IMR-90 (cell line): ENCODE results near the gene RAPGEF5. TPM values are rescaled to one million over a fixed set of nuclear protein-coding genes. Genes with fewer than 3 reads are reported as not detected.

Source experiments
- ATAC-seq: fragments of 200-7000 bp; cut with Tn5 transposase; 2 replicates; pipeline ENCODE4 v1.9.1; 2020; ENCODE audit warnings: low read depth, mild to moderate bottlenecking, moderate library complexity
- BruUV-seq: library from RNA; stranded (reverse); fragments of 400-500 nt; replicated peaks from 2 replicates; lab custom pipeline; 2021; lab: Mats Ljungman, UMichigan
- CTCF ChIA-PET: fragments of 300-600 bp; formaldehyde crosslinking; extraction: SDS; loops from one replicate; lab custom pipeline; 2021; ENCODE audit warnings: antibody characterized with exemption; lab: Yijun Ruan, JAX
- POLR2A ChIA-PET: fragments of 300-600 bp; sonication (Branson Sonifier 250); formaldehyde crosslinking; loops from one replicate; lab custom pipeline; 2022; ENCODE audit warnings: antibody characterized with exemption; ENCODE audit not compliant: unreplicated experiment; lab: Charles Lee
- DNase-seq: peaks from one replicate; pipeline ENCODE4 v3.0.0; 2013
- H2AFZ ChIP-seq: replicated peaks from 2 replicates; pipeline ENCODE3; 2013; ENCODE audit warnings: low read length, mild to moderate bottlenecking; ENCODE audit not compliant: poor library complexity
- H2AK5ac ChIP-seq: 2 replicates; pipeline ENCODE4 v1.6.1; 2013; ENCODE audit warnings: low read depth, low read length, inconsistent platforms
- H2AK9ac ChIP-seq: replicated peaks from 2 replicates; pipeline ENCODE3; 2013; ENCODE audit warnings: mild to moderate bottlenecking, low read depth, low read length, moderate library complexity; ENCODE audit not compliant: poor library complexity
- H2BK120ac ChIP-seq: 2 replicates; pipeline ENCODE4 v1.6.1; 2013; ENCODE audit warnings: low read depth, low read length, inconsistent platforms
- H2BK15ac ChIP-seq: 3 replicates; pipeline ENCODE4 v1.6.1; 2013; ENCODE audit warnings: low read depth, low read length, inconsistent platforms
- H2BK20ac ChIP-seq: 2 replicates; pipeline ENCODE4 v1.6.1; 2013; ENCODE audit warnings: low read depth, mild to moderate bottlenecking, inconsistent platforms, low read length, moderate library complexity
- H2BK5ac ChIP-seq: 2 replicates; pipeline ENCODE4 v1.6.1; 2013; ENCODE audit warnings: mild to moderate bottlenecking, low read depth, low read length, inconsistent platforms; ENCODE audit not compliant: poor library complexity, severe bottlenecking
- H3K14ac ChIP-seq: replicated peaks from 2 replicates; pipeline ENCODE4 v1.6.1; 2013; ENCODE audit warnings: low read depth, low read length, inconsistent platforms
- H3K18ac ChIP-seq: 2 replicates; pipeline ENCODE4 v1.6.1; 2013; ENCODE audit warnings: low read depth, low read length, control low read depth
- H3K23ac ChIP-seq: 2 replicates; pipeline ENCODE4 v1.6.1; 2013; ENCODE audit warnings: low read depth, low read length, inconsistent platforms
- H3K27ac ChIP-seq: 2 replicates; pipeline ENCODE4 v1.5.1; 2013; ENCODE audit warnings: mild to moderate bottlenecking, control low read depth, low read length; ENCODE audit not compliant: insufficient read depth
- H3K27me3 ChIP-seq: 2 replicates; pipeline ENCODE4 v1.6.1; 2013; ENCODE audit warnings: low read length; ENCODE audit not compliant: control insufficient read depth, insufficient read depth
- H3K36me3 ChIP-seq: 2 replicates; pipeline ENCODE4 v1.6.1; 2013; ENCODE audit warnings: low read length, mixed read lengths; ENCODE audit not compliant: control insufficient read depth, insufficient read depth
- H3K4ac ChIP-seq: 2 replicates; pipeline ENCODE4 v1.6.1; 2013; ENCODE audit warnings: low read depth, low read length, inconsistent platforms
- H3K4me1 ChIP-seq: 2 replicates; pipeline ENCODE4 v1.6.1; 2013; ENCODE audit warnings: low read length, mixed read lengths; ENCODE audit not compliant: control insufficient read depth, insufficient read depth
- H3K4me2 ChIP-seq: 2 replicates; pipeline ENCODE4 v1.6.1; 2013; ENCODE audit warnings: low read depth, mild to moderate bottlenecking, control low read depth, low read length, moderate library complexity
- H3K4me3 ChIP-seq: 2 replicates; pipeline ENCODE4 v1.5.1; 2013; ENCODE audit warnings: low read depth, mild to moderate bottlenecking, control low read depth, low read length, moderate library complexity; ENCODE audit not compliant: insufficient read depth
- H3K56ac ChIP-seq: 2 replicates; pipeline ENCODE4 v1.6.1; 2013; ENCODE audit warnings: low read length, inconsistent platforms; ENCODE audit not compliant: insufficient read depth; ENCODE audit errors: extremely low read depth
- H3K79me1 ChIP-seq, 2 experiments: 2 replicates each; pipeline ENCODE4 v1.6.1; 2013; ENCODE audit warnings: low read length in 2 of 2, inconsistent platforms in 1 of 2, low read depth in 1 of 2
- H3K9ac ChIP-seq: 2 replicates; pipeline ENCODE4 v1.6.1; 2013; ENCODE audit warnings: low read depth, low read length, control low read depth
- H3K9me1 ChIP-seq: 2 replicates; pipeline ENCODE4 v1.6.1; 2013; ENCODE audit warnings: low read length, inconsistent platforms; ENCODE audit not compliant: insufficient read depth
- H3K9me3 ChIP-seq: 2 replicates; pipeline ENCODE4 v1.6.1; 2013; ENCODE audit warnings: low read length; ENCODE audit not compliant: control insufficient read depth, insufficient read depth
- H4K20me1 ChIP-seq: 2 replicates; pipeline ENCODE4 v1.6.1; 2013; ENCODE audit warnings: low read length, inconsistent platforms; ENCODE audit not compliant: insufficient read depth
- H4K5ac ChIP-seq: 2 replicates; pipeline ENCODE4 v1.6.1; 2013; ENCODE audit warnings: mild to moderate bottlenecking, low read depth, low read length, control low read depth
- H4K8ac ChIP-seq, 2 experiments: 2 replicates each; pipeline ENCODE4 v1.6.1; 2013; ENCODE audit warnings: low read depth in 2 of 2, low read length in 2 of 2, control low read depth in 1 of 2, inconsistent platforms in 1 of 2
- H4K91ac ChIP-seq: 2 replicates; pipeline ENCODE4 v1.6.1; 2013; ENCODE audit warnings: low read depth, low read length, inconsistent platforms; ENCODE audit not compliant: insufficient read depth
- BHLHE40 ChIP-seq: fragments of 150-350 bp; IDR thresholded peaks from 2 replicates; pipeline ENCODE4 v1.6.1; 2016; ENCODE audit warnings: mild to moderate bottlenecking, low read depth, low read length
- CEBPB ChIP-seq: IDR thresholded peaks from 2 replicates; pipeline ENCODE4 v1.6.1; 2012; ENCODE audit warnings: low read depth, low read length, improper control_type of control experiment
- CHD1 ChIP-seq: IDR thresholded peaks from 2 replicates; pipeline ENCODE4 v1.6.1; 2012; ENCODE audit warnings: low read depth, low read length, improper control_type of control experiment
- FOS ChIP-seq: fragments of 150-350 bp; IDR thresholded peaks from 2 replicates; pipeline ENCODE4 v1.6.1; 2016; ENCODE audit warnings: low read depth, low read length
- MAFK ChIP-seq: IDR thresholded peaks from 2 replicates; pipeline ENCODE4 v1.6.1; 2012; ENCODE audit warnings: low read depth, low read length, improper control_type of control experiment
- MAZ ChIP-seq: IDR thresholded peaks from 2 replicates; pipeline ENCODE4 v1.6.1; 2012; ENCODE audit warnings: low read depth, mild to moderate bottlenecking, low read length, improper control_type of control experiment, moderate library complexity, borderline replicate concordance
- MXI1 ChIP-seq: IDR thresholded peaks from 2 replicates; pipeline ENCODE4 v1.6.1; 2012; ENCODE audit warnings: low read depth, mild to moderate bottlenecking, low read length, moderate library complexity, borderline replicate concordance
- NFE2L2 ChIP-seq: fragments of 150-350 bp; IDR thresholded peaks from 2 replicates; pipeline ENCODE4 v1.6.1; 2016; ENCODE audit warnings: low read depth, mild to moderate bottlenecking, low read length
- POLR2A ChIP-seq: IDR thresholded peaks from 2 replicates; pipeline ENCODE4 v1.6.1; 2012; ENCODE audit warnings: mild to moderate bottlenecking, low read depth, low read length
- RAD21 ChIP-seq: IDR thresholded peaks from 2 replicates; pipeline ENCODE4 v1.6.1; 2012; ENCODE audit warnings: low read length, improper control_type of control experiment
- RCOR1 ChIP-seq: IDR thresholded peaks from 2 replicates; pipeline ENCODE4 v1.6.1; 2012; ENCODE audit warnings: mild to moderate bottlenecking, low read length, improper control_type of control experiment; ENCODE audit not compliant: insufficient replicate concordance
- RFX5 ChIP-seq: IDR thresholded peaks from 2 replicates; pipeline ENCODE4 v1.8.0; 2012; ENCODE audit warnings: low read depth, mild to moderate bottlenecking, low read length, moderate library complexity
- SMC3 ChIP-seq: fragments of 150-350 bp; IDR thresholded peaks from 2 replicates; pipeline ENCODE4 v1.6.1; 2016; ENCODE audit warnings: low read depth, mild to moderate bottlenecking, antibody characterized with exemption, low read length, moderate library complexity
- WGBS, 2 experiments: methylation state at CpG; one replicate each; pipeline versions ENCODE4 v1.1.5 to v1.1.7; 2013; ENCODE audit warnings: missing lambda C conversion rate in 2 of 2; ENCODE audit not compliant: insufficient read length in 1 of 2; ENCODE audit errors: extremely low coverage in 2 of 2; 5-methylcytosine and 5-hydroxymethylcytosine counted together
- dilution Hi-C: fragments of 300-500 bp; cut with HindIII; formaldehyde crosslinking; loops from one replicate; pipeline ENCODE4 v1.14.3; 2018; ENCODE audit warnings: low sequenced_read_pairs; ENCODE audit not compliant: unreplicated experiment
- in situ Hi-C: fragments of 300-500 bp; cut with MboI; formaldehyde crosslinking; loops from 3 replicates; pipeline ENCODE4 v1.14.3; 2019; ENCODE audit warnings: low sequenced_read_pairs, inconsistent platforms, mixed read lengths
- intact Hi-C: fragments of 100-400 bp; cut with micrococcal nuclease; formaldehyde crosslinking; loops from 2 replicates; pipeline ENCODE4 v1.10.0; 2022
- polyA plus RNA-seq, 3 experiments: library from polyadenylated mRNA; depleted of rRNA; stranded (reverse); fragments of >200 nt; gene quantifications; 2 replicates each; pipeline ENCODE4 v1.2.3, GENCODE V29; 2012; ENCODE audit warnings: low replicate concordance in 1 of 3
- total RNA-seq: library from RNA; depleted of rRNA; stranded (reverse); fragments of >200 nt; gene quantifications from 2 replicates; pipeline ENCODE4 v1.2.3, GENCODE V29; 2012
- TF ChIP-seq, protein P1 (sequence below): fragments of 150-350 bp; IDR thresholded peaks from 2 replicates; pipeline ENCODE4 v1.6.1; 2017; ENCODE audit warnings: mild to moderate bottlenecking, antibody characterized with exemption, low read length, low read depth
- TF ChIP-seq, protein P2 (sequence below): fragments of 150-350 bp; IDR thresholded peaks from 2 replicates; pipeline ENCODE4 v1.6.1; 2016; ENCODE audit warnings: low read depth, mild to moderate bottlenecking, low read length, moderate library complexity, borderline replicate concordance
- TF ChIP-seq, protein P3 (sequence below): conservative IDR thresholded peaks from 2 replicates; pipeline ENCODE4 v1.5.1; 2012; ENCODE audit warnings: mild to moderate bottlenecking, low read depth, low read length, improper control_type of control experiment

Gene RAPGEF5
- total and polyA plus RNA-seq, 2 of the 4 experiments (the other 2 are of a cell fraction), result 0.05 to 0.18 TPM

DNA sequence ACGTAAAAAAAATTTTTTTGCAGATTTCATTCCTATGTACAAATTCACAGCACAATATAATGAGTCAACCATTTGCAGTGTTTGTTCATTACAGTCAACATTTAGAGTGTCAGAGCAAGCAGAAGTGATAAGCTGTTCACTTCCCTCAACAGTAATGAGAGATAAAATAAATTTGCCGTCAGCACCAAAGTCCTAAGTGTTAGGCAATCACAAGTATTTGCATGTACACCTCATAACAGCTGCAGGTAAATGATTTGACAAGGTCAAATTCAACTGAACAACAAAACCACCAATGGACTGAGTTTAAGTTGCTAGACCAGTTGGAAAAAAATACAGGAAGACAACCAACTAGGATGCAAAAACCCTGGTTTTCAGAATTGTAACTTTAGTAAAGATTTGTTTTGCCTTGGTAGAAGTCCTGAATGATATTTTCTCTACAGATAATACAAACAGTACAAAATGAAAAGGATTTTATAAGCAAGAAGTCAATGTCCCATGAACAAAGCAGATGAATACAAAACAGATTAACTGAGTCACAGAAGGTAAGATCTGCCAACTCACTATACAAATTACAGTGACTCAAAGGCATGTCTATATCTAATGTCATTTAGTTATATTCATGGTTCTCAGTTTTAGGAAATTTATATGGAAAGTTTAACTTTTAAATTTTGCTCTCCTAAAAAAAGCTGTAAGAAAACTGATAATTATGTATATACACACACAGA, 10.4 kb downstream of the RAPGEF5 start:
- no peak overlapping the region for H3K56ac ChIP-seq
- no TSS peak for BruUV-seq
- H3K14ac ChIP-seq, result no peak overlapping the region
- no peak overlapping the region for H3K4ac ChIP-seq
- in situ Hi-C loops, result no loop called here
- intact Hi-C loops, result no loop called here
- H3K27ac ChIP-seq, result no peak overlapping the region
- no peak overlapping the region for H3K18ac ChIP-seq
- no peaks in the 10 kb centered on the region for H3K36me3 ChIP-seq
- H2BK20ac ChIP-seq, result no peak overlapping the region
- DNase-seq, result no peak
- no peak overlapping the region for H4K5ac ChIP-seq
- no peak overlapping the region for H2BK120ac ChIP-seq
- no peaks in the 10 kb centered on the region for H4K20me1 ChIP-seq
- no peak overlapping the region for H3K4me3 ChIP-seq
- ChIA-PET POLR2A (no interaction called here), CTCF (no interaction called here)
- H2AFZ ChIP-seq, result no peak overlapping the region
- dilution Hi-C loops, result no loop called here
- TF ChIP-seq CHD1 (no peak), CEBPB (no peak), RCOR1 (no peak), SMC3 (no peak), MAZ (no peak), POLR2A (no peak), BHLHE40 (no peak), FOS (no peak), RAD21 (no peak), RFX5 (no peak), NFE2L2 (no peak), MAFK (no peak), MXI1 (no peak)
- TF ChIP-seq, protein P1, sequence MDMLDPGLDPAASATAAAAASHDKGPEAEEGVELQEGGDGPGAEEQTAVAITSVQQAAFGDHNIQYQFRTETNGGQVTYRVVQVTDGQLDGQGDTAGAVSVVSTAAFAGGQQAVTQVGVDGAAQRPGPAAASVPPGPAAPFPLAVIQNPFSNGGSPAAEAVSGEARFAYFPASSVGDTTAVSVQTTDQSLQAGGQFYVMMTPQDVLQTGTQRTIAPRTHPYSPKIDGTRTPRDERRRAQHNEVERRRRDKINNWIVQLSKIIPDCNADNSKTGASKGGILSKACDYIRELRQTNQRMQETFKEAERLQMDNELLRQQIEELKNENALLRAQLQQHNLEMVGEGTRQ, result no peak
- TF ChIP-seq, protein P2, sequence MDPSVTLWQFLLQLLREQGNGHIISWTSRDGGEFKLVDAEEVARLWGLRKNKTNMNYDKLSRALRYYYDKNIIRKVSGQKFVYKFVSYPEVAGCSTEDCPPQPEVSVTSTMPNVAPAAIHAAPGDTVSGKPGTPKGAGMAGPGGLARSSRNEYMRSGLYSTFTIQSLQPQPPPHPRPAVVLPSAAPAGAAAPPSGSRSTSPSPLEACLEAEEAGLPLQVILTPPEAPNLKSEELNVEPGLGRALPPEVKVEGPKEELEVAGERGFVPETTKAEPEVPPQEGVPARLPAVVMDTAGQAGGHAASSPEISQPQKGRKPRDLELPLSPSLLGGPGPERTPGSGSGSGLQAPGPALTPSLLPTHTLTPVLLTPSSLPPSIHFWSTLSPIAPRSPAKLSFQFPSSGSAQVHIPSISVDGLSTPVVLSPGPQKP, result no peak
- TF ChIP-seq, protein P3, sequence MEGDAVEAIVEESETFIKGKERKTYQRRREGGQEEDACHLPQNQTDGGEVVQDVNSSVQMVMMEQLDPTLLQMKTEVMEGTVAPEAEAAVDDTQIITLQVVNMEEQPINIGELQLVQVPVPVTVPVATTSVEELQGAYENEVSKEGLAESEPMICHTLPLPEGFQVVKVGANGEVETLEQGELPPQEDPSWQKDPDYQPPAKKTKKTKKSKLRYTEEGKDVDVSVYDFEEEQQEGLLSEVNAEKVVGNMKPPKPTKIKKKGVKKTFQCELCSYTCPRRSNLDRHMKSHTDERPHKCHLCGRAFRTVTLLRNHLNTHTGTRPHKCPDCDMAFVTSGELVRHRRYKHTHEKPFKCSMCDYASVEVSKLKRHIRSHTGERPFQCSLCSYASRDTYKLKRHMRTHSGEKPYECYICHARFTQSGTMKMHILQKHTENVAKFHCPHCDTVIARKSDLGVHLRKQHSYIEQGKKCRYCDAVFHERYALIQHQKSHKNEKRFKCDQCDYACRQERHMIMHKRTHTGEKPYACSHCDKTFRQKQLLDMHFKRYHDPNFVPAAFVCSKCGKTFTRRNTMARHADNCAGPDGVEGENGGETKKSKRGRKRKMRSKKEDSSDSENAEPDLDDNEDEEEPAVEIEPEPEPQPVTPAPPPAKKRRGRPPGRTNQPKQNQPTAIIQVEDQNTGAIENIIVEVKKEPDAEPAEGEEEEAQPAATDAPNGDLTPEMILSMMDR, result no peak
- H4K8ac ChIP-seq, result no peak overlapping the region
- no peaks in the 10 kb centered on the region for H3K4me1 ChIP-seq
- no peak overlapping the region for H2AK9ac ChIP-seq
- no peak overlapping the region for H2AK5ac ChIP-seq
- no peak overlapping the region for H3K9ac ChIP-seq
- no peak overlapping the region for H2BK5ac ChIP-seq
- H2BK15ac ChIP-seq, result no peak overlapping the region
- H3K27me3 ChIP-seq, result peaks cover 3% of the 10 kb centered on the region; the same call in 1 of the 2 replicates
- H3K23ac ChIP-seq, result no peak overlapping the region
- H3K9me1 ChIP-seq, result no peaks in the 10 kb centered on the region
- no peak overlapping the region for H4K91ac ChIP-seq
- no peak overlapping the region for H3K4me2 ChIP-seq
- H3K79me1 ChIP-seq, result no peaks in the 10 kb centered on the region
- H3K9me3 ChIP-seq, result no peaks in the 10 kb centered on the region
- WGBS, 2 experiments, result no CpG with 5 or more reads among the region's 2 CpGs
- ATAC-seq, result no peak
